LNCaP clone FGC (cell line): ENCODE data around the gene NACA2.
"Not testable (repeated sequence)": the region's sequence is repeated elsewhere in the genome, so short reads cannot be mapped to it uniquely, and the experiment has no call there.

Experiments used
- DNase-seq: peaks from one replicate; pipeline ENCODE4 v3.0.0-alpha.2; 2011; ENCODE audit warnings: low read depth
- H3K4me3 ChIP-seq: 2 replicates; pipeline ENCODE4 v1.5.1; 2011; ENCODE audit warnings: mild to moderate bottlenecking, low read depth, low read length, control low read depth
- TF ChIP-seq, protein P1 (sequence below): IDR thresholded peaks from 2 replicates; pipeline ENCODE4 v1.5.1; 2012; ENCODE audit warnings: mild to moderate bottlenecking; ENCODE audit not compliant: control insufficient read depth, insufficient read depth; ENCODE audit errors: extremely low read depth

The NACA2 gene

DNA sequence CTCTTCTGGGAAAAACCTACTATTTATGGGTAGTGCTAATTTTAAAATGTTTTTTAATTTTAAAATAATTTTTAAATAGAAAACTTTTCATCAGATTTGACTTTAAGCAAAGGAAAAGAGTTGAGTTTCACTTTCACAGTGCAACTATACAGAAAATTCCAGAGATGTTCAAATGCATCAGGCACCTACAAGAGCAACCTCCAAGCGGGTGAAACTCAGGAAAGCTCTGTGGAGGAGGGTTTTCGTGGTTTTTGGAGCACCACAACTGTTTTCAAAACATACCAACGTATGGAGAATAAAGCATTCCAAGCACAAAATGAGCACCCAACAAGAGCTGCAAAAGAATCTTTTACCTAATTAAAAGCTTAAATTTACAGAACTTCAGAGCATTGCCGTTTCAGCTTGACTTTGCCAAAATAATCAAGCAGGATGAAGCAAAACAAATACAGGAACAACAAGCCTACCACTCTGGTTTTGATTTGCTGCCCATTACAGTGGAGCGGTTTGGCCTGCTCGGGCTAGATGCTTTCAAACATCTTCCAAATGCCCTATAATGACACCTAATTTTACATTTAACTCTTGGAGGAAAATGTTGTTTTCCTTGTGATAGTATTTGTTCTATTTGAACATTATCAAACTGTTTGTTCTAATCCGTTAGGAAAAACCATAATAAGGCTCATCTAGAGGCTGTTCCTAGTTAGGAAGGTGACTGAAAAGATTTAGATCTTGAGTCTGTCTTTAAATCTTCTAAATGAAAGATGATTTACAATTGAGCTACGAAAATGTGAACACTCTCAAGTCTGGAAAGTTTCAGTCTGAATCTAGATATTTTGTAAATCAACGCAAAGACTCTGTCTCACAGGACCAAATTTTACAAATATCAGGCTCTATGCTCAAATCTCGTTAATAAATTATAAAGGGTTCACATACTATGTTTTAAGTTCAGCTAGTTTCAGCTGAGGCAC is 34.5 kb downstream of the NACA2 start:
- no peak overlapping the region for H3K4me3 ChIP-seq
- peak; percentile 67 for DNase-seq
- TF ChIP-seq, protein P1, sequence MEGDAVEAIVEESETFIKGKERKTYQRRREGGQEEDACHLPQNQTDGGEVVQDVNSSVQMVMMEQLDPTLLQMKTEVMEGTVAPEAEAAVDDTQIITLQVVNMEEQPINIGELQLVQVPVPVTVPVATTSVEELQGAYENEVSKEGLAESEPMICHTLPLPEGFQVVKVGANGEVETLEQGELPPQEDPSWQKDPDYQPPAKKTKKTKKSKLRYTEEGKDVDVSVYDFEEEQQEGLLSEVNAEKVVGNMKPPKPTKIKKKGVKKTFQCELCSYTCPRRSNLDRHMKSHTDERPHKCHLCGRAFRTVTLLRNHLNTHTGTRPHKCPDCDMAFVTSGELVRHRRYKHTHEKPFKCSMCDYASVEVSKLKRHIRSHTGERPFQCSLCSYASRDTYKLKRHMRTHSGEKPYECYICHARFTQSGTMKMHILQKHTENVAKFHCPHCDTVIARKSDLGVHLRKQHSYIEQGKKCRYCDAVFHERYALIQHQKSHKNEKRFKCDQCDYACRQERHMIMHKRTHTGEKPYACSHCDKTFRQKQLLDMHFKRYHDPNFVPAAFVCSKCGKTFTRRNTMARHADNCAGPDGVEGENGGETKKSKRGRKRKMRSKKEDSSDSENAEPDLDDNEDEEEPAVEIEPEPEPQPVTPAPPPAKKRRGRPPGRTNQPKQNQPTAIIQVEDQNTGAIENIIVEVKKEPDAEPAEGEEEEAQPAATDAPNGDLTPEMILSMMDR = no peak

DNA sequence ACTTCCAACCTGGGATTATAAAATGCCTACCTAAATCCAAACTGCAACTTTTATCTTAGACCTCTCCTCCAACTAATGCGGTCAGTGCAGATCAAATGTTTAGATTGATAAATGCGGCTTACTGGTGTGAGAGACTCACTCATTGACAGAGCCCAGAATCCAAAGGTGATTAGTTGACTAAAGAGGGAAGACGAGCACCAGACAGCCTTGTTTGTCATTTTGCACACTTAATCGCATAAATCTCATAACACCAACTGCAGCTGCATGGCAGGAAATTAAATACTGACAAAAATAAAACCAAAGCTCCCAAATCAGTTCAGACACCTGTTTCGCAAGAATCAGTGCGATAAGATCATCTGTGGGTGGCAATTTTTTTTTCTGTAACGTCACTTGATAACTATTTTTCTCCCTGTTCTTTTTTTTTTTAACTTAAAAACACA is 35.9 kb downstream of the NACA2 start:
- TF ChIP-seq, protein P1 = no peak
- H3K4me3 ChIP-seq = no peak overlapping the region
- no peak for DNase-seq

DNA sequence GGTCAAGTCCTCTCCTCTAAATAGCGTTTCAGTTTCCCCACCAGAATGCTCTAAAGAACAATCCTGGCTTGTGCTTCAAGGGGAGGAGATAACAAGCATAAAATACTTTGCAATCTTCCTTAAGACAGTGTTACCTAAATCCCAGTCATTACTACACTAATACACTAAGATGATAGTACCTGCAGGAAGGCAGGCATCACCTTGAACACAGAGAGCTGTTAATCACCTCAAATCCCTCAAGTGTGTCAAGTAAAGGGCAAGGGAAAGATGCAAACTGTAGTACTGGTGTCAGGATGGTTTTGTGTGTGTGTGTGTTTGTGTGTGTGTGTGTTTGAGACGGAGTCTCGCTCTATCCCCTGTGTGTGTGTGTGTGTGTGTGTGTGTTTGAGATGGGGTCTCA is 36.8 kb downstream of the NACA2 start:
- TF ChIP-seq, protein P1 = no peak
- no peak overlapping the region for H3K4me3 ChIP-seq
- DNase-seq = no peak

DNA sequence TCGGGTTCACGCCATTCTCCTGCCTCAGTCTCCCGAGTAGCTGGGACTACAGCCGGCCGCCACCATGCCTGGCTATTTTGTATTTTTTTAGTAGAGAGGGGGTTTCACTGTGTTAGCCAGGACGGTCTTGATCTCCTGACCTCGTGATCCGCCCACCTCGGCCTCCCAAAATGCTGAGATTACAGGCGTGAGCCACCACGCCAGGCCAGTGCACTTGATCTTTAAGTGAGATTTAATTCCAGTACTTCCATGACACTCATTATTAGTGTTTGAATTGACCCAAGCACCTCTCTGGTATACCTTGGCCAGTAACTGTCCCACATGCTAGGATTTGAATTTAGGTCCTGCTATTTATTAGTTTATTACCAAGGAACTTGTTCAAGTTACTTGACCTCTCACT is 38.5 kb downstream of the NACA2 start:
- H3K4me3 ChIP-seq, DNase-seq: not testable (repeated sequence)

DNA sequence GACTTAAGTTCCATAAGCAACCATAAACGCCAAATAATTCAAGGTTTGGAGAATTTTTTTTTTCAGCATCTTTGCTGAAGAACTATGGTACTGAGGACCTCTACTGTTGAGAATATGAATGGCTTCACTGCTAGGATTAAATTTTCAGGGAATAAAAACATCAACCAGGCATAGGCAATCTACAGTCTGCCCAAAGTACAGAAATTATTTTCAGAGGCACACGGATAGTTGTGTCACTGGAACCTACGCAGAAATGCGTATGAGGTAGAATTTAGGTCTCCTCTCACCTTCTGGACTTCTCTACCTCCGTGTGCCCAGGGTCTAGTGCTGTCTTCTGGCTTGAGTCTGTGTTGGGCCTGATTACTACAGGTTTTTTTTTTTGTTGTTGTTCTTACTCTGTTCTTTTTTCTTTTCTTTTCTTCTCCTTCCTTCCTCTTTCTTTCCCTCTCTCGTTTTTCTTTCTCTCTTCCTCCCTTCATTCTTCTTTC is 39.7 kb downstream of the NACA2 start:
- no peak overlapping the region for H3K4me3 ChIP-seq

DNA sequence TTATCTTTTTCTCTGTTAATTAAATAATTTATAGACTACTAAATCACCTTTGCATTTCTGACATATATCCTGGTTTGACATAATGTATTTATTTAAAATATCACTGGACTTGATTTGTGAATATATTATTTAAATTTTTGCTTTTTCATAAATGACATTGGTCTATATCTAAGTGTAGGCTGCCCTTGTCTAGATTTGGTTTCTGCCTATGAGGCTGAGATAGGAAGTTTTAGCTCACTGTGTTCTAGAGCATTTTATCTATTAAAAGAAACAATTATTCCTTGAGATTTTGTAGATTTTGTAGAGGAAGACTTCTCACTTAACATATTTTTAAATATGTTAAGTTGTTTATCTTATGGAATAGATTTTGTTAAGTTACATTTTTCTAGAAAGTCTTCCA is 43.9 kb downstream of the NACA2 start:
- TF ChIP-seq, protein P1 = no peak
- DNase-seq = no peak
- no peak overlapping the region for H3K4me3 ChIP-seq

More for the DNA sequence above, 39.7 kb downstream of the NACA2 start:
- DNase-seq = no peak
- TF ChIP-seq, protein P1 = peak; percentile 71

DNA sequence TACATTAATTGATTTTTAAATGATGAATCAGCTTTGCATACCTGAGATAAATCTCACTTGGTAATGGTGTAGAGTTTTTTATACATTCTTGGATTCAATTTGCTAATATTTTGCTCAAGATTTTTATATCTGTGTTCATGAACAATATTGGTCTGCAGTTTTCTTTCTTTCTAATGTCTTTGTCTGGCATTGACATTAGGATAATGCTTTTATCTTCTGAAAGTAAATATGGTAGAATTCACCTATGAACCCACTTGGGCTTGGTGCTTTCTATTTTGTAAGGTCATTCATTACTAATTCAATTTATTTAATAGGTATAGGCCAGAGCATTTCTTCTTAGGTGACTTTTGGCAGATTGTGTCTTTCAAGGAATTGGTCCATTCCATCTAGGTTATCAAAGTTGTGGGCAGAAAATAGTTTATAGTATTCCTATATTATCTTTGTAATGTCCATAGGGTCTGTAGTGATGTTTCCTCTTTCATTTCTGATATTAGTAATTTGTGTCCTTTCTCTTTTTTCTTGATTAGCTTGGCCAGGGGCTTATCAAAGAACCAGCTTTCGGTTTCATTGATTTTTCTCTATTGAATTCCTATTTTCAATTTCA is 45.6 kb downstream of the NACA2 start:
- TF ChIP-seq, protein P1 = no peak

More for the DNA sequence above, 45.6 kb downstream of the NACA2 start:
- no peak overlapping the region for H3K4me3 ChIP-seq
- DNase-seq = no peak
